K562 (cell line): ENCODE data around the gene FCGR3A. TPM values are rescaled to one million over a fixed set of nuclear protein-coding genes. Genes with fewer than 3 reads are reported as not detected.
"Not testable (repeated sequence)": the region's sequence is repeated elsewhere in the genome, so short reads cannot be mapped to it uniquely, and the experiment has no call there.

ENCODE experiments used
- ATAC-seq: fragments of 200-7000 bp; cut with Tn5 transposase; 3 replicates; pipeline ENCODE4 v1.9.1; 2020; ENCODE audit warnings: moderate library complexity
- BruUV-seq: library from RNA; stranded (reverse); fragments of 400-500 nt; replicated peaks from 2 replicates; lab custom pipeline; 2021; lab: Mats Ljungman, UMichigan
- CTCF ChIA-PET: fragments of 300-600 bp; formaldehyde crosslinking; extraction: SDS; loops from one replicate; lab custom pipeline; 2021; ENCODE audit warnings: low intra/inter-chr PET ratio; lab: Yijun Ruan, JAX
- POLR2A ChIA-PET: fragments of 300-600, 350-650 bp; sonication (Branson Sonifier 250); formaldehyde crosslinking; extraction: SDS; loops from one replicate; lab custom pipeline; 2021; ENCODE audit warnings: antibody characterized with exemption, inconsistent platforms; lab: Yijun Ruan, JAX
- DNase-seq, 4 experiments: peaks; one replicate each; pipeline versions ENCODE4 v3.0.0 to v3.0.0-alpha.2; 2011 to 2018; ENCODE audit warnings: low spot score in 3 of 4, mixed read lengths in 3 of 4; ENCODE audit errors: extremely low read depth in 1 of 4
- FAIRE-seq: peaks from 2 replicates; lab custom pipeline; 2011; peaks lifted over from hg19 to GRCh38; lab: Jason Lieb, UNC
- H2AFZ ChIP-seq: 2 replicates; pipeline ENCODE4 v1.6.0; 2011; ENCODE audit warnings: low read depth, low read length, control low read depth, inconsistent platforms
- H3K27ac ChIP-seq: fragments of 200-600 bp; 3 replicates; pipeline ENCODE4 v1.8.0; 2011; ENCODE audit warnings: low read depth, mild to moderate bottlenecking, control low read depth, inconsistent platforms, low read length, moderate library complexity, mixed read lengths; ENCODE audit errors: extremely low read depth
- H3K27me3 ChIP-seq, 2 experiments: fragments of 300-600 bp in 1 of 2; 2 replicates in 1 of 2; 3 replicates in 1 of 2; pipeline versions ENCODE4 v1.6.0 to v1.8.0; 2011; ENCODE audit warnings: inconsistent platforms in 2 of 2, low read length in 2 of 2, mild to moderate bottlenecking in 1 of 2, mixed read lengths in 1 of 2, moderate library complexity in 1 of 2; ENCODE audit not compliant: control insufficient read depth in 2 of 2, insufficient read depth in 2 of 2
- H3K36me3 ChIP-seq: fragments of 300-600 bp; 3 replicates; pipeline ENCODE4 v1.8.0; 2011; ENCODE audit warnings: mild to moderate bottlenecking, low read length, inconsistent platforms; ENCODE audit not compliant: control insufficient read depth, insufficient read depth
- H3K4me1 ChIP-seq, 2 experiments: fragments of 200-600 bp in 1 of 2; replicated peaks in 1 of 2; 2 replicates in 1 of 2; 3 replicates in 1 of 2; pipeline versions ENCODE4 v1.5.1 to v1.8.0; 2011; ENCODE audit warnings: inconsistent platforms in 2 of 2, low read length in 2 of 2, mild to moderate bottlenecking in 1 of 2, mixed read lengths in 1 of 2, moderate library complexity in 1 of 2; ENCODE audit not compliant: control insufficient read depth in 2 of 2, insufficient read depth in 2 of 2
- H3K4me2 ChIP-seq: 2 replicates; pipeline ENCODE4 v1.6.1; 2011; ENCODE audit warnings: low read length, control low read depth, inconsistent platforms, mixed read lengths; ENCODE audit not compliant: insufficient read depth
- H3K4me3 ChIP-seq: fragments of 200-600 bp; sonication (generic), shearing (Covaris generic); 2 replicates; pipeline ENCODE4 v1.5.1; 2016; ENCODE audit warnings: control low read depth, inconsistent platforms
- H3K79me2 ChIP-seq: fragments of 200-600 bp; 3 replicates; pipeline ENCODE4 v1.8.0; 2011; ENCODE audit warnings: low read length, inconsistent platforms; ENCODE audit not compliant: control insufficient read depth, insufficient read depth
- H3K9ac ChIP-seq, 2 experiments: 2 replicates each; pipeline versions ENCODE4 v1.6.0 to v1.6.1; 2011; ENCODE audit warnings: low read depth in 2 of 2, low read length in 2 of 2, control low read depth in 1 of 2, inconsistent platforms in 1 of 2, mild to moderate bottlenecking in 1 of 2, mixed read lengths in 1 of 2; ENCODE audit not compliant: insufficient read depth in 1 of 2
- H3K9me1 ChIP-seq: one replicate; pipeline ENCODE4 v1.6.0; 2011; ENCODE audit warnings: inconsistent platforms, mild to moderate bottlenecking, low read length, moderate library complexity; ENCODE audit not compliant: control insufficient read depth, insufficient read depth
- H3K9me3 ChIP-seq: replicated peaks from 2 replicates; pipeline ENCODE4 v1.5.1; 2011; ENCODE audit warnings: low read depth, low read length, inconsistent platforms; ENCODE audit not compliant: control insufficient read depth, insufficient read depth
- H4K20me1 ChIP-seq: replicated peaks from 2 replicates; pipeline ENCODE4 v1.6.1; 2011; ENCODE audit warnings: low read length, inconsistent platforms, mixed read lengths; ENCODE audit not compliant: control insufficient read depth, insufficient read depth
- ATF3 ChIP-seq, 2 experiments: fragments of 450-650 bp in 1 of 2; sonication (generic) in 1 of 2; formaldehyde crosslinking in 1 of 2; IDR thresholded peaks in 1 of 2; conservative IDR thresholded peaks in 1 of 2; 2 replicates each; pipeline versions ENCODE4 v1.6.1 to v1.8.1; 2016 to 2023; ENCODE audit warnings: mild to moderate bottlenecking in 2 of 2, moderate library complexity in 2 of 2, inconsistent platforms in 1 of 2, missing genetic modification reagents in 1 of 2
- C11orf30 ChIP-seq: fragments of 450-650 bp; IDR thresholded peaks from 2 replicates; pipeline ENCODE4 v1.6.1; 2016; ENCODE audit warnings: low read depth, mild to moderate bottlenecking
- CBX3 ChIP-seq, 2 experiments: IDR thresholded peaks; 1 replicate in 1 of 2; 2 replicates in 1 of 2; pipeline ENCODE4 v1.6.1; 2012; ENCODE audit warnings: inconsistent platforms in 2 of 2, low read length in 2 of 2, borderline replicate concordance in 1 of 2, control low read depth in 1 of 2
- L3MBTL2 ChIP-seq: fragments of 450-650 bp; IDR thresholded peaks from 2 replicates; pipeline ENCODE4 v1.6.1; 2016; ENCODE audit warnings: mild to moderate bottlenecking, moderate library complexity
- MAFF ChIP-seq: IDR thresholded peaks from 2 replicates; pipeline ENCODE4 v1.6.1; 2012; ENCODE audit warnings: low read length, improper control_type of control experiment
- MAFG ChIP-seq: fragments of 450-650 bp; conservative IDR thresholded peaks from 2 replicates; pipeline ENCODE4 v1.6.1; 2016; ENCODE audit warnings: missing genetic modification characterization, missing compliant biosample characterization
- NFE2 ChIP-seq: IDR thresholded peaks from 2 replicates; pipeline ENCODE4 v1.6.1; 2014; ENCODE audit warnings: antibody characterized with exemption, low read depth
- NFE2L1 ChIP-seq: fragments of 450-650 bp; IDR thresholded peaks from 2 replicates; pipeline ENCODE4 v1.6.1; 2016; ENCODE audit warnings: missing genetic modification characterization, low read depth, mild to moderate bottlenecking, missing compliant biosample characterization, moderate library complexity, borderline replicate concordance
- NR2C2 ChIP-seq, 2 experiments: fragments of 200-800 bp in 1 of 2; sonication (Bioruptor generic) in 1 of 2; sonication (generic) in 1 of 2; formaldehyde crosslinking in 1 of 2; IDR thresholded peaks; 2 replicates each; pipeline versions ENCODE4 v1.6.1 to v1.8.0; 2016 to 2022; ENCODE audit warnings: mild to moderate bottlenecking in 1 of 2, missing compliant biosample characterization in 1 of 2, missing genetic modification characterization in 1 of 2, missing genetic modification reagents in 1 of 2
- TEAD4 ChIP-seq, 2 experiments: sonication (generic) in 1 of 2; formaldehyde crosslinking in 1 of 2; IDR thresholded peaks; 2 replicates each; pipeline versions ENCODE4 v1.6.1 to v1.8.0; 2012 to 2022; ENCODE audit warnings: borderline replicate concordance in 1 of 2, inconsistent platforms in 1 of 2, low read length in 1 of 2, mild to moderate bottlenecking in 1 of 2, missing genetic modification reagents in 1 of 2
- WHSC1 ChIP-seq: IDR thresholded peaks from one replicate; pipeline ENCODE4 v1.6.1; 2012; ENCODE audit warnings: low read length, control low read depth, inconsistent platforms
- ZNF316 ChIP-seq: fragments of 450-650 bp; IDR thresholded peaks from 2 replicates; pipeline ENCODE4 v1.6.1; 2016
- ZNF592 ChIP-seq: fragments of 450-650 bp; IDR thresholded peaks from 2 replicates; pipeline ENCODE4 v1.6.1; 2017; ENCODE audit warnings: antibody characterized with exemption, mild to moderate bottlenecking
- WGBS: fragments of 100-300 bp; shearing (Covaris generic); methylation state at CpG from one replicate; pipeline ENCODE4 v1.1.6; 2016; ENCODE audit warnings: low coverage, mixed read lengths; ENCODE audit not compliant: insufficient coverage; ENCODE audit errors: missing lambda C conversion rate; 5-methylcytosine and 5-hydroxymethylcytosine counted together
- in situ Hi-C: fragments of 300-500 bp; cut with MboI; formaldehyde crosslinking; loops from 4 replicates; pipeline ENCODE4 v1.15.0; 2018; ENCODE audit warnings: inconsistent platforms, mixed read lengths
- intact Hi-C: fragments of 100-400 bp; cut with micrococcal nuclease; formaldehyde crosslinking; loops from 2 replicates; pipeline ENCODE4 v1.14.2; 2022
- polyA plus RNA-seq, 8 experiments: library from polyadenylated mRNA; depleted of rRNA in 4 of 8; stranded (reverse) in 5 of 8; unstranded in 3 of 8; fragments of >200 nt; fragmentation: Nextera tagmentation in 2 of 8; fragmentation: Illumina TruSeq in 1 of 8; extraction: Ambion mirVana in 2 of 8; extraction: Trizol in 1 of 8; gene quantifications; 2 replicates each; pipeline versions ENCODE4 v1.2.1 to v1.2.3, GENCODE V29; 2011 to 2014; ENCODE audit warnings: inconsistent platforms in 1 of 8, missing spikeins in 1 of 8
- total RNA-seq, 7 experiments: library from RNA; depleted of rRNA in 6 of 7; stranded (reverse); fragments of >200 nt in 6 of 7; fragmentation: Illumina TruSeq in 2 of 7; extraction: Trizol in 2 of 7; gene quantifications; 2 replicates each; pipeline versions ENCODE4 v1.2.1 to v1.2.3, GENCODE V29; 2011 to 2021; ENCODE audit warnings: low replicate concordance in 1 of 7

FCGR3A gene
- total and polyA plus RNA-seq, 9 of the 15 experiments (the other 6 are each of a cell fraction or from before 2014, with no cell fraction given): 0.04 to 0.29 (median 0.14) TPM; not detected in 3

- TF ChIP-seq TEAD4 (IDR thresholded peaks at IDR 0.05; ENCODE audit: low read length): no peak
- TF ChIP-seq TEAD4 (CRISPR knock-in tag; IDR thresholded peaks at IDR 0.05; ENCODE audit: borderline replicate concordance): no peak
- no peak for TF ChIP-seq WHSC1
- no peak for TF ChIP-seq NR2C2 (CRISPR knock-in tag; IDR thresholded peaks at IDR 0.05)
- no peak for TF ChIP-seq NR2C2 (tag; IDR thresholded peaks at IDR 0.05)
- TF ChIP-seq CBX3 (IDR thresholded peaks at IDR 0.05; ENCODE audit: borderline replicate concordance in 1 of 2, low read length in 2 of 2): no peak
These were observed at the start of gene FCGR3A (continued) for GRCh38 chr1:161549652-161550051.

GRCh38 chr1:161597077-161597476, 47.5 kb upstream of the FCGR3A start:
- H3K4me2 ChIP-seq; H3K4me1 ChIP-seq; POLR2A ChIA-PET; DNase-seq; H3K9ac ChIP-seq; BruUV-seq; H3K79me2 ChIP-seq; H3K9me3 ChIP-seq; H3K27me3 ChIP-seq; ATAC-seq; H4K20me1 ChIP-seq; H3K9me1 ChIP-seq; TF ChIP-seq ATF3 (CRISPR knock-in tag; conservative IDR thresholded peaks at IDR 0.05): not testable (repeated sequence)
- H2AFZ ChIP-seq: peak overlapping the region; percentile 62
- TF ChIP-seq NFE2 (peak; percentile 52; the same call in 1 of the 2 replicates), NFE2L1 (peak; percentile 49; the same call in 1 of the 2 replicates), ZNF592 (peak; percentile 43; the same call in 1 of the 2 replicates), L3MBTL2 (peak; percentile 34; the same call in 1 of the 2 replicates), MAFG (tag) (peak; percentile 75), MAFF (peak; percentile 22; the same call in 1 of the 2 replicates), ZNF316 (peak; percentile 60; the same call in 1 of the 2 replicates), C11orf30 (peak; percentile 66), ATF3 (IDR thresholded peaks at IDR 0.05) (peak; percentile 36; the same call in 1 of the 2 replicates)
- TF ChIP-seq, all 486 proteins: peak for 9; not testable (repeated sequence) for 477
- 56% methylated on average over 3 of the region's 3 CpGs for WGBS
- FAIRE-seq, H3K27ac ChIP-seq, intact Hi-C loops, in situ Hi-C loops, CTCF ChIA-PET, H3K36me3 ChIP-seq, H3K4me3 ChIP-seq: not testable (repeated sequence)
